Measurements from ENCODE around the gene PAX8.

Gene PAX8

DNA sequence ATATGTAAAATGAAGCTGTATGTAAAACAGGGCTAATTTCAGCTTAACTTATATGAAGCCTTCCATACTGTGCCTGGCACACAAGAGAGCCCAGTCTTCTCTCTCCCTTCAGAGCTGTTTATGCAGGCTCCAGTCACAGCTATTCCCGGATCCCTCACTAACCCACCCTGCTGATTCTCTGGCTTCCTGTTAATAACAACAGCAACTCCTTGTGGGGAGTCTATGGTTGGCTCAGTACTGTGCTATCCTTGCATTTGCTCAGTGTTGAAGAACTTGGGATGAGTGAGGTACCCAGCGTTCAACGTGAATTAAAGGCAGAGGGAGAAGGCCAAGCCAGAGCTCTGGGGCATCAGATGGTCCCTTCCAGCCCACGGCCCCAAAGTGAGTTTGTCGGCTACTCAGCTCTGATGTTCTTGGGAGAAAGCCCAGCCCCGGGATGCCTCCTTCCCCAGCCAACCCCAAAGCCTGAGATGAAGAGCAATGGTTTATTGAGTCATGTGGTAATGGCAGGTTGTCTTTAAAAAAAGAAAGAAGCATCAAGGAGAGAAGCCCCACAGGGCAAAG is 61.7 kb downstream of the PAX8 start:
- Mint-ChIP-seq H3K36me3 (no peaks in the 10 kb centered on the region), H3K9me3 (no peaks in the 10 kb centered on the region), H3K27ac (peak overlapping the region; percentile 75), H3K4me1 (peaks cover 14% of the 10 kb centered on the region), H3K4me3 (no peak overlapping the region)
- no peak for ATAC-seq
- DNase-seq (ENCODE audit: low spot score in 2 of 2) = no peak

GRCh38 chr2:113216321-113216720 is 62.4 kb downstream of the PAX8 start:
- Mint-ChIP-seq H3K4me3 (no peak overlapping the region), H3K9me3 (no peaks in the 10 kb centered on the region), H3K4me1 (peaks cover 14% of the 10 kb centered on the region), H3K36me3 (no peaks in the 10 kb centered on the region), H3K27ac (peak overlapping the region; percentile 75)
- DNase-seq (ENCODE audit: low spot score in 2 of 2) (no peak), ATAC-seq (no peak)

DNA sequence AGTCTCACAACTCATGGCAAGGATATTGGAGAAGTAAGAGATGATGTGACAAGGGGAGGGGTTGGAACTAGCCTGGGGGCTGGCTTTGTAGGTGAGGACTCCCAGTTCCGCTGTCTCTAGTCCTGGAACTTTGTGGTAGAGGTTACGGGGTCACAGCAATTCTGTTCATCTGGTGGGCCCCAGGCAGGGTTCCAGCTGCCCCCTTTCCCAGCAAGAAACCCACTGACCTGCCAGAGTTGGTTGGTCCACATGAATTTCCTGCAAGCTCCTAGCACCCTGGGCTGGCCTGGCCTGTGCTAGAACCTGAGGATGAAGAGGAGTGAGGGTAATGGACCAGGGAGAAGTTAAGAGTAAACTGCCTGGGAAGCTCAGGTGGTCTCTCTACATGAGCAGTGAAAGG is 63.7 kb downstream of the PAX8 start:
- ATAC-seq (no peak), DNase-seq (ENCODE audit: low spot score in 2 of 2) (no peak)
- Mint-ChIP-seq H3K4me1 (peaks cover 17% of the 10 kb centered on the region), H3K4me3 (no peak overlapping the region), H3K27ac (peak overlapping the region; percentile 63), H3K36me3 (peaks cover 8% of the 10 kb centered on the region), H3K9me3 (no peaks in the 10 kb centered on the region)

GRCh38 chr2:113214141-113214540 is 64.6 kb downstream of the PAX8 start:
- Mint-ChIP-seq H3K36me3 (peaks cover 10% of the 10 kb centered on the region), H3K4me1 (peaks cover 19% of the 10 kb centered on the region), H3K9me3 (no peaks in the 10 kb centered on the region), H3K27ac (peak overlapping the region; percentile 63), H3K4me3 (no peak overlapping the region)
- ATAC-seq = no peak
- no peak for DNase-seq (ENCODE audit: low spot score in 2 of 2)

DNA sequence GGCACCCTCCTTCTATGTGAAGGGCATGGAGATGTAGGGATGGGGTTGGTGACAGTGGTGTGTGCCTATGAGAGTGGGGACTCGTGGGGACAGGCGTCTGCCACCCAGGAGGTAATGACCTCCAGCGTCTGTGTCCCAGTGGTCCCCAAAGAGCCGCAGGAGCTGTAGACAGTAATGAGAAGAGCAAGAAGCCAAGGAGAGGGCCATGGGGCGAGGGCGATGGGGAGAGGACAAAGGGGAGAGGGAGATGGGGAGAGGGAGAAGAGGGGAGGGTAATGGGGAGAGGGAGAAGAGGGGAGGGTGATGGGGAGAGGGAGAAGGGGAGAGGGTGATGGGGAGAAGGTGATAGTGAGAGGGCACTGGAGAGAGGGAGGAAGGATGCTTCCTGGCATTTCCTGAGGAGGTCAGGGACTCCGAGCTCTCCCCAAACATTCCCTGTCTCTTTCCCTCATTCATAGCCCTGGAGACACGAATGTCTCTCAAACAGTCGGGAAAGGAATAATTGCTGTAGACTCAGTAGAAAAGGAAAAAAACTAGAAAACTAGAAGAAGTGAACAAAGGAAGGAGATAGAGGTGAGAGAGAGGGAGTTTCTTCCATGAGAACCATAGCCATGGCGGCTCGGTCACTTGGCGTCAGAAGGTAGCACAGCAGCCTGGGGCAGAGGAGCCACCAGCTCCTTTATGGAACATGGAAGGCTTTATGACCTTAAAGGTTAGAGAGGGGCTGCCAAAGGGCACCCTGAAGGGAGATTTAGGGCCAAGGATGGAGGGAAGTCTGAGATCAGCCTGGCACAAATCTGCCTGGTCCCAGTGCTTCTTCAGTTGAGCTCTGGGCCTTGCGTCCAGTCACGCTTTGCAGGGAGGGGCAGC is 65.4 kb downstream of the PAX8 start:
- Mint-ChIP-seq H3K9me3 (no peaks in the 10 kb centered on the region), H3K4me1 (peaks cover 19% of the 10 kb centered on the region), H3K36me3 (peaks cover 10% of the 10 kb centered on the region)

DNA sequence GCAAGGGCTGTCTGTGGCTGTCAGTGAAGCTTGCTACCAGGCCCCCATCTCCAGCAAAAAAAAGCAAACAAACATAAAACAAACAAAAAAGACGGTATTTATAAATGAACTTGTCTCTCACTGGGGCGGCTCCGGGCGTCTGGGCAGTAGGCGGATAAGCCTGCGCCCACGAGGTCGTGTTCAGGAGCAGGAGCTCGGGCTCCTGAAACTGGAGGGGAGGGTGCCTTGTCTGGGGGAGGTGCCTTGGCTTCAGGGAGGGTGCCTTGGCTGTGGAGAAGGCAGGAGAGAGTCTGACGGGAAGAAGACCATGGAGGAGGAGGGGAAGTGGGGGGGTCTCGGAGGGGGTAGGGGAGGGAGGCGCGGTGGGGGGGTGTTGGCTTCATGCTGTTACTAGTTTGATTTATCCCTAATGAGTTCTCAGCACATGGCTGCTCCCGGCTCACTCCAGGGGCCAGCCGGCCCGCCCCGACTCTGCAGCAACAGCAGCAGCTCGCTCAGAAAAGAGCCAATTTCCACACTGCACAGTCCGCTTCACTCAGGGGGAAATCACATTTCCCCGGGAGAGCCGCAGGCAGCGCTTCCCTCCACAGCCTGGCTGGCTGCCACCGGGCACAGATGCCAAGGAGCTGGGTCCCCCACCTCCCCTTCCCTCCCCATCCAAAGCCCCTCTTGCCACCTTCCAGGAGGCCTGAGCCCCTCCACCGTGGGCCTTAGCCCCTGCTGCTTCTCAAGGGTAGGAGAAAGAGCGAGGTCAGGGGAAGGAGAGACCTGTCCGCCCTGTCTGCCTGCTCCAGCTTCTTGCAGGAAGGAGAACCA is 66.3 kb downstream of the PAX8 start:
- H3K36me3 Mint-ChIP-seq = peaks cover 19% of the 10 kb centered on the region
- peaks cover 12% of the 10 kb centered on the region for H3K4me1 Mint-ChIP-seq
- H3K27ac Mint-ChIP-seq = peak overlapping the region; percentile 10
- no peak for DNase-seq (ENCODE audit: low spot score in 2 of 2)
- ATAC-seq = no peak
- H3K4me3 Mint-ChIP-seq = no peak overlapping the region
- no peaks in the 10 kb centered on the region for H3K9me3 Mint-ChIP-seq

More for the DNA sequence above, 65.4 kb downstream of the PAX8 start:
- ATAC-seq (no peak), DNase-seq (ENCODE audit: low spot score in 2 of 2) (no peak)
- Mint-ChIP-seq H3K27ac (peak overlapping the region; percentile 10), H3K4me3 (no peak overlapping the region)

DNA sequence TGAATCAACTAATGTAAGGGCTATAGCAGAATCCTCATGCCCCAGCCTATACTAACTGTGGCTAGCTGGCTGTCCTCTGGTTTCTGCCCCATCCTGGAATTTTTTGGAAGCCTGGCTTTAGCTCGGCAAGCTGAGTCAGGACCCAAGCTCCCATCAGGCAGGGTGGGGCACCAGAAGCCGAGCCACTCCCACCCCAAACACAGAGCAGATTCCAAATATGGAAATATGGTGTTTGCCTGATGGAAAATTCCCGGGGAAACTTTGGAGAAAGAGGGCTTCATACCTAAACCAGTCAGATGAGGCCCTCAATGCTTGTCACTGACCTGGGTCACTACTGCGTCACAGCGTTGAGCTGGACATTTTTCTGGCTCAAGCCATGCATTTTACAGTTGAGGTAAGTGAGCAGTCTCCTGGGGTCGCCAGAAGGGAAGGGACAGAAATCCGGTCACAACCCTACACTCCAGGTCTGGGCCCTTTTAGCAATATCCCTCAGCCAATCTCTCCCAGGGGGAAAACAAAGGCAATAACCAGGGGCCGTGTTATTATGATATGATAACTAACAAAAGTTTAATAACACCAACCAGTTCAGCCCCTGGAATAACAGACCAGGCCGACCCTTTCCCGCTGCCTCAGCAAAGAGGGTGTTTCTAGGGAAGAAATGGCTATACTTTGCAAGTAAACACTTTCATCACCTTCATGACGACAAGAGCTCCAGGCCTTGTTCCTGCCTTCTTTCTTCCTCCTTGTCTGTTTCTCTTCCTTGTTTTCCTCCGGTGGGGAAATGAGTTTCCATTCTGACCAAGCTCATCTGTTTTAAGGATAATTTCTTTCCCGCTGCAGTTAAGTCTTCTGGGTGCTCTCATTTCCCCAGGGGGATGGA is 67.3 kb downstream of the PAX8 start:
- H3K4me1 Mint-ChIP-seq = peaks cover 7% of the 10 kb centered on the region
- ATAC-seq = no peak
- DNase-seq (ENCODE audit: low spot score in 2 of 2) = no peak
- H3K36me3 Mint-ChIP-seq = peaks cover 29% of the 10 kb centered on the region
- H3K27ac Mint-ChIP-seq = no peak overlapping the region
- H3K4me3 Mint-ChIP-seq = no peak overlapping the region
- H3K9me3 Mint-ChIP-seq = no peaks in the 10 kb centered on the region

DNA sequence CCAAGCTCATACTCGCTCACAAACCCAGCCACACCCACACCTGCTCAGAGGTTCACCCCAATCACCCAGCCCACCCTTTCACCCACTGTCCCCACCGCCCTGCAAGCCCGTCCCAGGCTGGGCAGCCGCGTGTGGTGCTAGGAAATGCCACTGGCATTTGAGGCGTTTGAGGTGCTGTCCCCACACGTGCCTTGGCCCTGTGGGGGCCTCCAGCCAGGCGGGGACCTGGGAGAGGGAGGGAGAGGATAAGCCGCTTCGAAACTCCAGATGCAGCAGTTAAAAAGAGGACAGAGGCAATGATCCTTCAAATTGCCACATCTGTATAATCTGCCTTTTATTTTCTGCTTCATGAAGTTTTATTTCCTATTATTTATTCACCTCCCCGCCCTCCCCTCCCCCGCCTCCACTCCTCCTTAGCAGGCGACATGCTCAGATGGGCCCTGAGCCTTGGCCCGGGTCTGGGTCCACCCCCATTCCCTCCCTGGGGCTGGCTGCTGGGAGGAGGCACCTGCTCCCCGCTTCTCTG is 69.0 kb downstream of the PAX8 start:
- no peak for DNase-seq (ENCODE audit: low spot score in 2 of 2)
- Mint-ChIP-seq H3K4me3 (no peak overlapping the region), H3K27ac (peak overlapping the region; percentile 3), H3K4me1 (peaks cover 17% of the 10 kb centered on the region), H3K36me3 (peaks cover 46% of the 10 kb centered on the region), H3K9me3 (no peaks in the 10 kb centered on the region)
- ATAC-seq = no peak

GRCh38 chr2:113209011-113209645 is 69.6 kb downstream of the PAX8 start:
- no peak overlapping the region for H3K27ac Mint-ChIP-seq
- no peak overlapping the region for H3K4me3 Mint-ChIP-seq
- H3K9me3 Mint-ChIP-seq = no peaks in the 10 kb centered on the region
- H3K36me3 Mint-ChIP-seq = peaks cover 52% of the 10 kb centered on the region
- no peak for ATAC-seq
- no peak for DNase-seq (ENCODE audit: low spot score in 2 of 2)
- peaks cover 23% of the 10 kb centered on the region for H3K4me1 Mint-ChIP-seq

GRCh38 chr2:113208396-113208795 is 70.3 kb downstream of the PAX8 start:
- no peak for ATAC-seq
- no peaks in the 10 kb centered on the region for H3K9me3 Mint-ChIP-seq

GRCh38 chr2:113207021-113207420 is 71.7 kb downstream of the PAX8 start:
- ATAC-seq = no peak
- peaks cover 73% of the 10 kb centered on the region for H3K36me3 Mint-ChIP-seq
- no peak overlapping the region for H3K4me3 Mint-ChIP-seq
- DNase-seq (ENCODE audit: low spot score in 2 of 2) = no peak
- peaks cover 40% of the 10 kb centered on the region for H3K4me1 Mint-ChIP-seq
- peak overlapping the region; percentile 69 for H3K27ac Mint-ChIP-seq
- H3K9me3 Mint-ChIP-seq = no peaks in the 10 kb centered on the region

More at GRCh38 chr2:113208396-113208795, 70.3 kb downstream of the PAX8 start:
- DNase-seq (ENCODE audit: low spot score in 2 of 2) = no peak
- Mint-ChIP-seq H3K4me3 (no peak overlapping the region), H3K4me1 (peaks cover 28% of the 10 kb centered on the region), H3K27ac (peak overlapping the region; percentile 60), H3K36me3 (peaks cover 59% of the 10 kb centered on the region)

GRCh38 chr2:113206251-113206650 is 72.5 kb downstream of the PAX8 start:
- H3K4me3 Mint-ChIP-seq = no peak overlapping the region

GRCh38 chr2:113203901-113204519 is 74.7 kb downstream of the PAX8 start:
- H3K9me3 Mint-ChIP-seq = no peaks in the 10 kb centered on the region
- ATAC-seq (peak; percentile 77), DNase-seq (ENCODE audit: low spot score in 2 of 2) (peak; percentile 58 to 83)
- no peak overlapping the region for H3K4me3 Mint-ChIP-seq
- peaks cover 35% of the 10 kb centered on the region for H3K4me1 Mint-ChIP-seq
- H3K27ac Mint-ChIP-seq = peak overlapping the region; percentile 69
- peaks cover 94% of the 10 kb centered on the region for H3K36me3 Mint-ChIP-seq

More at GRCh38 chr2:113206251-113206650, 72.5 kb downstream of the PAX8 start:
- H3K4me1 Mint-ChIP-seq = peaks cover 40% of the 10 kb centered on the region
- DNase-seq (ENCODE audit: low spot score in 2 of 2) (no peak), ATAC-seq (no peak)
- H3K36me3 Mint-ChIP-seq = peaks cover 81% of the 10 kb centered on the region
- peak overlapping the region; percentile 69 for H3K27ac Mint-ChIP-seq
- H3K9me3 Mint-ChIP-seq = no peaks in the 10 kb centered on the region

GRCh38 chr2:113203217-113203530 is 75.5 kb downstream of the PAX8 start:
- H3K4me1 Mint-ChIP-seq = peaks cover 35% of the 10 kb centered on the region
- H3K9me3 Mint-ChIP-seq = no peaks in the 10 kb centered on the region
- peak overlapping the region; percentile 69 for H3K27ac Mint-ChIP-seq
- no peak overlapping the region for H3K4me3 Mint-ChIP-seq
- ATAC-seq = no peak
- H3K36me3 Mint-ChIP-seq = peaks cover 100% of the 10 kb centered on the region
- no peak for DNase-seq (ENCODE audit: low spot score in 2 of 2)
